Measurements from ENCODE around the gene KRT34. TPM values are rescaled to one million over a fixed set of nuclear protein-coding genes. Genes with fewer than 3 reads are reported as not detected.
"Not testable (repeated sequence)": the region's sequence is repeated elsewhere in the genome, so short reads cannot be mapped to it uniquely, and the experiment has no call there.

Gene KRT34
- total RNA-seq, 1 donor from 2014 or later: not detected

DNA sequence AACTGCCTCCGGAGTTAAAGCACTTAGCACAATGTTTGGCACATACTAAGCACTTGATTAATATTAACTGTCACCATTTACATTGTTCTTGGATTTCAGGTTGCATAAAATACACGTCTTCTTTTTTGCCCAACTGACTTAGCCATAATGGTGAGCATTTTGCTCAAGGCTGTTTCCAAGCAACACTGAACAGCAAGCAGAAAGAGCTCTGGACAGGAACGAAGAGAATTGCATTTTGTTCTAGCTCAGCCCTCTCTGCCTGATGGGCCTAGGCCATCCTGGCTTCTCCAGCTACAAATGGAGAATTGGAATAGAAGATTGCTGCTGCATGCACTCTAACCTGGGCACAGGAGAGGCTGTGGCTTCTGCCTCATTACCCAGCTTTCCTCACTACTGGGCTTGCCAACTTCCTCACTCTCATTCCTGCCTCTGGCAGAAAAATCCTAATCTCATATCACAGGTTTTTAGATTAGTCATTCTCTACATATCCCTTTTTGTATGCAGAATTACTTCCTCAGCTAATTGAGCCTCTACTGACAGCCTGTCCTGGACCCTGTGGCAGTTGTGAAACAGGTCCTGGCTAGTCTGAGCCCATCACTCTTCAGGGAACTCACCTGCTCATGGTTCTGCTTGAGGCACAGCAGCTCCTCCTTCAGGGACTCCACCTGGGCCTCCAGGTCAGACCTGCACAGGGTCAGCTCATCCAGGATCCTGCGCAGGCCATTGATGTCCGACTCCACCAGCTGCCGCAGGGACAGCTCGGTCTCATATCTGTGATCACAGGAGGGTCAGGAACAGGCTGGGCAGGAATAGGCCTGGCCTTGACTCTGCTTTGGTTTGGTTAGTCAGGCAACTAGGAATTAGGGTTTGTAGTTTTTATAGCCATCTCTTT is 34.0 kb downstream of the KRT34 start:
- no peak for DNase-seq
- intact Hi-C loops (cut with micrococcal nuclease): no loop called here
- Histone ChIP-seq H3K36me3 (no peaks in the 10 kb centered on the region), H3K27ac (replicated peaks) (no peak overlapping the region), H3K4me3 (no peak overlapping the region), H3K27me3 (ENCODE audit: low read depth) (peaks cover 41% of the 10 kb centered on the region), H3K4me1 (no peaks in the 10 kb centered on the region), H3K9me3 (replicated peaks) (peaks cover 1% of the 10 kb centered on the region)
- TF ChIP-seq, protein P1, sequence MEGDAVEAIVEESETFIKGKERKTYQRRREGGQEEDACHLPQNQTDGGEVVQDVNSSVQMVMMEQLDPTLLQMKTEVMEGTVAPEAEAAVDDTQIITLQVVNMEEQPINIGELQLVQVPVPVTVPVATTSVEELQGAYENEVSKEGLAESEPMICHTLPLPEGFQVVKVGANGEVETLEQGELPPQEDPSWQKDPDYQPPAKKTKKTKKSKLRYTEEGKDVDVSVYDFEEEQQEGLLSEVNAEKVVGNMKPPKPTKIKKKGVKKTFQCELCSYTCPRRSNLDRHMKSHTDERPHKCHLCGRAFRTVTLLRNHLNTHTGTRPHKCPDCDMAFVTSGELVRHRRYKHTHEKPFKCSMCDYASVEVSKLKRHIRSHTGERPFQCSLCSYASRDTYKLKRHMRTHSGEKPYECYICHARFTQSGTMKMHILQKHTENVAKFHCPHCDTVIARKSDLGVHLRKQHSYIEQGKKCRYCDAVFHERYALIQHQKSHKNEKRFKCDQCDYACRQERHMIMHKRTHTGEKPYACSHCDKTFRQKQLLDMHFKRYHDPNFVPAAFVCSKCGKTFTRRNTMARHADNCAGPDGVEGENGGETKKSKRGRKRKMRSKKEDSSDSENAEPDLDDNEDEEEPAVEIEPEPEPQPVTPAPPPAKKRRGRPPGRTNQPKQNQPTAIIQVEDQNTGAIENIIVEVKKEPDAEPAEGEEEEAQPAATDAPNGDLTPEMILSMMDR (IDR thresholded peaks at IDR 0.05; ENCODE audit: borderline replicate concordance): no peak

DNA sequence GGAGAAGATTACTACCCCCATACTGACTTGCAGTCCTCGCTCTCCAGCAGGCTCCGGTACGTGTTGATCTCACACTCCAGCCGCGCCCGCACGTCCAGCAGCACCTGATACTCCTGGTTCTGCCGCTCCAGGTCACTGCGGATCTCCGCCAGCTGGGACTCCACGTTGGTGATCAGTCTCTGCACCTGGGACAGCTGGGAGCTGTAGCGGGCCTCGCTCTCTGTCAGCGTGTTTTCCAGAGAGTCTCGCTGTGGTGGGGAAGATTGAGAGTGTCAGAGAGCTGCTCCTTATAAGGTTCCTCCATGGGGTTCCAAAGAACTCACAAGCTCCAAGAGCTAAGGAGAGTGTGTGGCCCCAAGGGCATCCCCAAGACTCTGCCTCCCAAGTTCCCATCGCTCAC is 35.7 kb downstream of the KRT34 start:
- H3K4me3 ChIP-seq; H3K4me1 ChIP-seq; intact Hi-C loops (cut with micrococcal nuclease); H3K36me3 ChIP-seq; H3K27ac ChIP-seq (replicated peaks); DNase-seq: not testable (repeated sequence)
- Histone ChIP-seq H3K9me3 (replicated peaks) (peaks cover 18% of the 10 kb centered on the region), H3K27me3 (ENCODE audit: low read depth) (peaks cover 39% of the 10 kb centered on the region)

DNA sequence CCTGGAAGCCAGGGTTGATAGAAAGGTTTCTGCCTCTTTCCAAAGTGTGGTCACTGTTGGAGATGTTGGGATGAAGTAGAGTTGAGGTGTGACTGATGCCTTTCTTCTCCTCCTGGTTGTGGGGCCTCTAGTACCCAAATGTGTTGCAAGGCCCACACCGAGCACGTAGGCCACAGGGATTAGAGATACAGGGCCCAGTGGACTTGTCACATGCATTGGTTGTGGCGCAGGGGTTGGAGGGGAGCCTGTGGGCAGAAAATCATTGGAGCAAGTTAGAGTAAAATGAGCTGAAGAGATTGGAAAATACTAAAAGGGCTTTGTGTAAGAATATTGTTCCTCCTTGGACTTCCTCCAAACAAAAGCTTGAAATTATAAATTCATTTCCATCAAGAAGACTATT is 36.1 kb downstream of the KRT34 start:
- DNase-seq: no peak
- Histone ChIP-seq H3K36me3 (no peaks in the 10 kb centered on the region), H3K4me1 (no peaks in the 10 kb centered on the region), H3K27ac (replicated peaks) (no peak overlapping the region), H3K4me3 (no peak overlapping the region), H3K9me3 (replicated peaks) (peaks cover 19% of the 10 kb centered on the region), H3K27me3 (ENCODE audit: low read depth) (peaks cover 41% of the 10 kb centered on the region)
- intact Hi-C loops (cut with micrococcal nuclease): no loop called here
- TF ChIP-seq, protein P1 (IDR thresholded peaks at IDR 0.05; ENCODE audit: borderline replicate concordance): no peak

DNA sequence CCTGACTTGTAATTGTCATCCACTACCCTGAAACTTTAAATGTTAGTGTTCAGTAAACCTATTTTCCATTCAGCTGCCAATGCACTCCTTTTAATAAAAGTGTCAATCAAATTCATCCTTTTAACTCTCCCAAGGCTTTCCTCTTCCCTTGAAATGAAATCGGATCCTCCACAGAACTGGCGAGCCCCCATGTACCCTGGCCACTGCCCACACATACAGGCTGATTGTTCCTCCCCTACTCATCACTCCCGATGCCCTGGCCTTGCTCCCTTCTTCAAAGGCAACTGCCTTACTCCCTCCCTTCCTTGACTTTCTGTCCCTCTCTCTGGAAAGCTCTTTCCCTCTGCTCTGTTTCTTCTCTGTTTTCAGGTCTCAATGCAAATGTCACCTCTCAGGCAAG is 39.1 kb downstream of the KRT34 start:
- H3K27ac ChIP-seq (replicated peaks): no peak overlapping the region
- intact Hi-C loops (cut with micrococcal nuclease): no loop called here
- H3K9me3 ChIP-seq (replicated peaks): peaks cover 19% of the 10 kb centered on the region
- no peaks in the 10 kb centered on the region for H3K4me1 ChIP-seq
- H3K27me3 ChIP-seq (ENCODE audit: low read depth): peaks cover 57% of the 10 kb centered on the region
- H3K4me3 ChIP-seq: no peak overlapping the region
- no peak for DNase-seq
- TF ChIP-seq, protein P1 (IDR thresholded peaks at IDR 0.05; ENCODE audit: borderline replicate concordance): no peak
- no peaks in the 10 kb centered on the region for H3K36me3 ChIP-seq

DNA sequence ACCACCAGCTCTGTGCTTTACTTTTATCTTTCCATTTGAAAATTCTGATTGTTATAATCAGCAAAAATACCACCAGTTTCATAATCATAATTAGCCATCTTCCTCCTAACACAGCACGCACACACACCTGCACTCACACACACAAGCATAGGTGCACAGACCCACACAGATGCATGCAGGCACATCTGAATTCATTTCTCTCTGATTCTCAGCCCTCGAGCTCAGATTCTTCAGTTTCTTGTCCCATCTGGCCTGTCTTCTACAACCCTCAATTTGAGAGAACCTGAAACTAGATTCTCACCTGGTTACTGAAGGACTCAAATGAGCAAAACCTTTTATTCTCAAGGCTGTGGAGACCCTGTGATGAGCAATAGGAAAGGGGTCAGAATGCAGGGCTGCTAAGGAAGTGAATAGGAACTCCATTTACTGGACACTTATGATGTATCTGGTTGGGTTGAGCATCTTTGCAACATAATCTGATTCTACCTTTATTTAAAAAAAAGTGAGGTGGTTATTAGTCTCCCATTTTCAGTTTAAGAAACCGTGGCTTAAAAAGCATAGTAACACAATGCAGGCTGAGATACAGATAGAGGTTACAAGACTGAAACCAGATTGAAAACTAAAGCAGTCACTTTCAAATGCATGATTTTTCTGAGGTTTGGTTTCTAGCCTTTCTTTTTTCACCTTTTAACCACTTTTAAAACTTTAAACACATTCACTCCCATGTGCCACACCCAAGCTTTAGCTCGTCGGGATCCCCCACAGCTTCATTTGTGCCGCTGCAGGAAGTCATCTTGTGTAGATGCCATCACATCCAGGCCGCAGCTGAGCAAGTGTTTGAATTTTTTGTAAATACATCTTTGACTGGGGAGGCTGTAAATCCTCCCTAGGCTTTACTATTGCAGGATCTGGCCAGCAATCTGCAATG is 40.9 kb downstream of the KRT34 start:
- H3K4me1 ChIP-seq: no peaks in the 10 kb centered on the region
- H3K27me3 ChIP-seq (ENCODE audit: low read depth): peaks cover 66% of the 10 kb centered on the region
- no peak overlapping the region for H3K27ac ChIP-seq (replicated peaks)
- no peak overlapping the region for H3K4me3 ChIP-seq
- intact Hi-C loops (cut with micrococcal nuclease): no loop called here
- peaks cover 19% of the 10 kb centered on the region for H3K9me3 ChIP-seq (replicated peaks)
- TF ChIP-seq, protein P1 (IDR thresholded peaks at IDR 0.05; ENCODE audit: borderline replicate concordance): no peak
- H3K36me3 ChIP-seq: no peaks in the 10 kb centered on the region
- no peak for DNase-seq
